OCI-LY7 (cell line): ENCODE data around the gene NCOA7. TPM values are rescaled to one million over a fixed set of nuclear protein-coding genes. Genes with fewer than 3 reads are reported as not detected.

Experiments used
- BruUV-seq: library from RNA; stranded (reverse); fragments of 400-500 nt; replicated peaks from 2 replicates; lab custom pipeline; 2021; lab: Mats Ljungman, UMichigan
- CTCF ChIA-PET: fragments of 300-600 bp; sonication (Branson Sonifier 250); formaldehyde crosslinking; loops from one replicate; lab custom pipeline; 2022; ENCODE audit warnings: antibody characterized with exemption; ENCODE audit not compliant: unreplicated experiment; lab: Charles Lee
- POLR2A ChIA-PET: fragments of 300-600 bp; sonication (Branson Sonifier 250); formaldehyde crosslinking; loops from one replicate; lab custom pipeline; 2022; ENCODE audit warnings: antibody characterized with exemption; lab: Charles Lee
- DNase-seq: peaks from one replicate; pipeline ENCODE4 v3.0.0-alpha.2; 2015; ENCODE audit warnings: low spot score
- H2AFZ ChIP-seq: fragments of 200-600 bp; sonication (generic), shearing (Covaris generic); 2 replicates; pipeline ENCODE4 v1.6.1; 2014; ENCODE audit warnings: mild to moderate bottlenecking, antibody characterized with exemption, low read length, moderate library complexity
- H3K27ac ChIP-seq: fragments of 200-600 bp; sonication (generic); 2 replicates; pipeline ENCODE4 v1.5.1; 2014; ENCODE audit warnings: mixed run types, low read depth, mild to moderate bottlenecking, moderate library complexity, low read length, inconsistent platforms; ENCODE audit not compliant: poor library complexity, severe bottlenecking
- H3K36me3 ChIP-seq: fragments of 200-600 bp; sonication (generic); 2 replicates; pipeline ENCODE4 v1.6.1; 2014; ENCODE audit warnings: mild to moderate bottlenecking, antibody characterized with exemption, low read length, moderate library complexity, mixed read lengths; ENCODE audit not compliant: insufficient read depth
- H3K4me1 ChIP-seq: fragments of 200-600 bp; sonication (generic); 2 replicates; pipeline ENCODE4 v1.5.1; 2014; ENCODE audit warnings: mild to moderate bottlenecking, low read length; ENCODE audit not compliant: insufficient read depth, poor library complexity, severe bottlenecking
- H3K4me2 ChIP-seq: fragments of 200-600 bp; sonication (generic); 2 replicates; pipeline ENCODE4 v1.6.1; 2014; ENCODE audit warnings: mild to moderate bottlenecking, low read length
- H3K4me3 ChIP-seq: fragments of 200-600 bp; sonication (generic); 2 replicates; pipeline ENCODE4 v1.5.1; 2014; ENCODE audit warnings: mild to moderate bottlenecking, low read depth, low read length; ENCODE audit not compliant: poor library complexity, severe bottlenecking
- H3K79me2 ChIP-seq: fragments of 200-600 bp; sonication (generic); 2 replicates; pipeline ENCODE4 v1.6.1; 2016; ENCODE audit warnings: low read depth, mild to moderate bottlenecking, low read length, moderate library complexity, mixed read lengths; ENCODE audit not compliant: insufficient read depth
- H3K9me2 ChIP-seq: fragments of 200-600 bp; sonication (generic); 2 replicates; pipeline ENCODE4 v1.6.1; 2016; ENCODE audit warnings: mild to moderate bottlenecking, low read length, mixed read lengths; ENCODE audit not compliant: insufficient read depth
- H3K9me3 ChIP-seq: fragments of 200-600 bp; sonication (generic); 2 replicates; pipeline ENCODE4 v1.6.1; 2014; ENCODE audit warnings: mild to moderate bottlenecking, mixed run types, low read length, mixed read lengths
- H4K20me1 ChIP-seq: fragments of 200-600 bp; sonication (generic); 2 replicates; pipeline ENCODE4 v1.6.1; 2014; ENCODE audit warnings: mild to moderate bottlenecking, antibody characterized with exemption, low read length, moderate library complexity, mixed read lengths; ENCODE audit not compliant: insufficient read depth
- CTCF ChIP-seq: fragments of 200-600 bp; sonication (generic); conservative IDR thresholded peaks from 2 replicates; pipeline ENCODE4 v1.5.1; 2014; ENCODE audit warnings: mild to moderate bottlenecking, antibody characterized with exemption, low read length, moderate library complexity, mixed read lengths
- EZH2phosphoT487 ChIP-seq: fragments of 200-600 bp; sonication (generic); IDR thresholded peaks from 2 replicates; pipeline ENCODE4 v1.6.1; 2018; ENCODE audit warnings: low read depth, borderline replicate concordance, mild to moderate bottlenecking, mixed run types, antibody characterized with exemption, low read length, moderate library complexity, mixed read lengths
- intact Hi-C: fragments of 100-400 bp; cut with micrococcal nuclease; formaldehyde crosslinking; loops from one replicate; pipeline ENCODE4 v1.10.0; 2022; ENCODE audit not compliant: unreplicated experiment
- total RNA-seq, 2 experiments: library from RNA; depleted of rRNA in 1 of 2; stranded (reverse); fragments of >200 nt in 1 of 2; shearing (Covaris generic) in 1 of 2; gene quantifications; 2 replicates each; pipeline ENCODE4 v1.2.3, GENCODE V29; 2014 to 2022

Gene NCOA7
- total RNA-seq, 2 experiments from 2014 or later = 14.8 to 52.2 TPM

DNA sequence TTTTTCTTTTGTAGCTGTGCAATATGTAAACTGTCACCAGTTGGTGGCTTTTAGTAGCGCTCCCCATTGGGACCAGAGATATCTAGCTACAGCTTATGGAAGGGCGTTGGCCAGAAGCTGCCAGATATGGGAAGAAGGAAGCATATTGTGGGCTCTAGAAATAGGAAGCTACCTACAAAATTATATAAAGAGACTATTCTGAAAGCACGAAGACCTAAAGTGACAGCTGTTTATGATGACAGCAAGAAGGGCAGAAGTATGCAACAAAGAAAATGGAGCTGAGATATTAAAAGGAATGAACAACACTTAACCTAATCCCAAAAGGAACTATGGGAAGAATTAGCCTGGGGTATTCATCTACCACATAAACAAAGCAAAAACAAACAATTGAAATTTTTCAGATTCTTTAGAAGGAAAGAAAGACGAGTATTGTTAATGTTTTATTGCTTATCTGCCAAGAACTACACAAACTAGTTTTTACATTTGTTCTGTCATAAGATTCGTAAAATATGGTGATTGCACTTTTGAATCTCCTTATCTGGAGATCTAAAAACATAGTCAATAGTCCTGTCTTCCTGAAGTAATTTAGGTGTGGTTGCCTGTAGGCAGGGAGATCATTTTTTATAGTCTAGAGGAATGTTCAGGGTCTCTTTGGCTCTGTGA is 81.6 kb downstream of the NCOA7 start:
- H3K36me3 ChIP-seq = peaks cover 34% of the 10 kb centered on the region
- CTCF ChIA-PET = interaction anchor here (1.5 kb wide), 1 partner anchor 15 kb away, joined by 4 read pairs; no protein-coding TSS in a partner anchor
- no peak overlapping the region for H3K4me3 ChIP-seq
- no peak overlapping the region for H2AFZ ChIP-seq
- POLR2A ChIA-PET = interaction anchor here (0.7 to 1.2 kb wide), 4 partner anchors 38 to 801 kb away, joined by 3 to 6 read pairs (median 4); no protein-coding TSS in a partner anchor
- H3K79me2 ChIP-seq = no peaks in the 10 kb centered on the region
- no peaks in the 10 kb centered on the region for H3K9me3 ChIP-seq
- TF ChIP-seq CTCF (no peak), EZH2phosphoT487 (no peak)
- intact Hi-C loops = no loop called here
- H3K27ac ChIP-seq = no peak overlapping the region
- no peaks in the 10 kb centered on the region; the same call in 1 of the 2 replicates for H4K20me1 ChIP-seq
- BruUV-seq = no TSS peak
- no peaks in the 10 kb centered on the region for H3K9me2 ChIP-seq
- H3K4me2 ChIP-seq = no peak overlapping the region
- H3K4me1 ChIP-seq = peaks cover 14% of the 10 kb centered on the region
- DNase-seq = no peak

GRCh38 chr6:125882243-125882642 is 91.5 kb downstream of the NCOA7 start:
- ChIA-PET POLR2A (no interaction called here), CTCF (no interaction called here)
- Histone ChIP-seq H3K9me3 (no peaks in the 10 kb centered on the region), H3K79me2 (no peaks in the 10 kb centered on the region), H3K9me2 (no peaks in the 10 kb centered on the region), H4K20me1 (no peaks in the 10 kb centered on the region), H3K4me1 (no peaks in the 10 kb centered on the region), H3K4me3 (no peak overlapping the region), H3K27ac (no peak overlapping the region), H3K4me2 (no peak overlapping the region), H3K36me3 (peaks cover 85% of the 10 kb centered on the region), H2AFZ (no peak overlapping the region)
- intact Hi-C loops = no loop called here
- DNase-seq = no peak
- no peak for TF ChIP-seq CTCF
- TF ChIP-seq EZH2phosphoT487 = no peak
- BruUV-seq = no TSS peak
